Heart right ventricle (tissue), 16 donors: ENCODE results near the gene EYA3. TPM values are rescaled to one million over a fixed set of nuclear protein-coding genes. Genes with fewer than 3 reads are reported as not detected.

Experiments used
- ATAC-seq, 8 donors: fragments of 200-7000 bp; cut with Tn5 transposase; one replicate each; pipeline ENCODE4 v1.9.1; 2020; ENCODE audit warnings: mild to moderate bottlenecking in 8 of 8, moderate library complexity in 8 of 8, moderate number of reproducible peaks in 1 of 8
- DNase-seq, 2 donors: peaks; one replicate each; pipeline ENCODE4 v3.0.0-alpha.2; 2020
- H3K27ac ChIP-seq, 10 donors: fragments of 200-600 bp; sonication (generic) in 2 of 10; one replicate each; pipeline versions ENCODE4 v1.5.0 to v1.8.0; 2020 to 2022; ENCODE audit warnings: mild to moderate bottlenecking in 3 of 10
- H3K27me3 ChIP-seq, 7 donors: fragments of 200-600 bp; one replicate each; pipeline ENCODE4 v1.8.0; 2021 to 2022; ENCODE audit warnings: mild to moderate bottlenecking in 2 of 7
- H3K36me3 ChIP-seq, 9 donors: fragments of 200-600 bp; sonication (generic) in 1 of 9; one replicate each; pipeline versions ENCODE4 v1.5.0 to v1.8.0; 2020 to 2022; ENCODE audit warnings: mild to moderate bottlenecking in 2 of 9
- H3K4me1 ChIP-seq, 9 donors: fragments of 200-600 bp; sonication (generic) in 1 of 9; one replicate each; pipeline versions ENCODE4 v1.5.0 to v1.8.0; 2020 to 2022; ENCODE audit warnings: mild to moderate bottlenecking in 4 of 9
- H3K4me3 ChIP-seq, 10 donors: fragments of 200-600 bp; sonication (generic) in 2 of 10; one replicate each; pipeline versions ENCODE4 v1.5.0 to v1.8.0; 2020 to 2022; ENCODE audit warnings: mild to moderate bottlenecking in 7 of 10, moderate library complexity in 2 of 10
- H3K9me3 ChIP-seq, 11 donors: fragments of 200-600 bp in 10 of 11; sonication (generic) in 2 of 11; one replicate each; pipeline versions ENCODE4 v1.5.0 to v1.8.0; 2013 to 2022; ENCODE audit warnings: mild to moderate bottlenecking in 2 of 11, control low read depth in 1 of 11, moderate library complexity in 1 of 11
- CTCF ChIP-seq, 9 donors: fragments of 200-600 bp; sonication (generic) in 2 of 9; IDR thresholded peaks; one replicate each; pipeline versions ENCODE4 v1.5.0 to v1.8.0; 2021 to 2022; ENCODE audit warnings: antibody characterized with exemption in 9 of 9, mild to moderate bottlenecking in 5 of 9, moderate library complexity in 1 of 9
- WGBS, 2 donors: extraction: QIAGEN DNeasy Blood & Tissue Kit; methylation state at CpG; one replicate each; pipeline ENCODE4 v1.1.7; 2013; ENCODE audit warnings: inconsistent platforms in 1 of 2; 5-methylcytosine and 5-hydroxymethylcytosine counted together
- intact Hi-C, 10 donors: fragments of 100-400 bp; cut with DNase I; formaldehyde crosslinking; loops; one replicate each; pipeline versions ENCODE4 v1.11.1 to v1.14.2; 2022
- polyA plus RNA-seq, 2 donors: library from polyadenylated mRNA; stranded (reverse); fragments of 200-250 nt; gene quantifications; one replicate each; pipeline ENCODE4 v1.2.3, GENCODE V29; 2013
- total RNA-seq, 10 donors: library from RNA; stranded (reverse); fragmentation: NEBNext Ultra II Directional in 3 of 10; extraction: Animal tissue kit (Norgen Biotek cat#: 25700) in 3 of 10; gene quantifications; one replicate each; pipeline versions ENCODE4 v1.2.1 to v1.2.4, GENCODE V29; 2021 to 2023
- donor health status: Arrhythmogenic right ventricular cardiomyopathy.
- donor health status: ischemic (EF 13 %, LVEDD 7.1; RV severe dilation, severe dysfunction).
- donor health status: healthy with polysubstance abuse.
- donor health status: DM: no; HTN: yes; CAD: no.
- donor health status: DM: no; HTN: no; CAD: no.
- donor health status: ischemic (EF 25% LVEDD 6.9; RV normal size, moderate dysfunction).
- donor health status: ischemic (EF 25% LVEDD 5.7; RV mildly dilated, moderate dysfunction).
- donor health status: healthy.
- donor health status: DM: yes; HTN: yes; CAD: no.
- donor health status: Ischemic cardiomyopathy.
- donor health status: ischemic (EF 35%, LVEDD 5.7; RV mildly dilated, moderate dysfunction).
- donor health status: nonischemic (EF 11% LVEDD 7.7; RV severe dilation, severe dysfunction).
- donor health status: DM: yes; HTN: yes; CAD: no.
- donor health status: PGD.
- donor health status: ischemic (EF 29% LVEDD 5.4; RV normal size, mild dysfunction).
- donor health status: nonischemic (EF 23%, LVEDD 6.1; RV moderate dilation, normal function).

Gene EYA3
- total and polyA plus RNA-seq, 12 donors, result 3.6 to 22.1 (median 17.3) TPM

- TF ChIP-seq CTCF (IDR thresholded peaks at IDR 0.05), result no peak
- Histone ChIP-seq H3K9me3 (no peaks in the 10 kb centered on the region), H3K27me3 (no peaks in the 10 kb centered on the region), H3K27ac (no peak overlapping the region), H3K4me1 (no peaks in the 10 kb centered on the region), H3K36me3 (peaks cover 0 to 86% (median 12%) of the 10 kb centered on the region in 9 donors), H3K4me3 (no peak overlapping the region)
- WGBS, 2 donors, result 96 to 97% methylated on average over 8 of the region's 8 CpGs
- intact Hi-C loops, result loop anchor here in 2 of 10 donors (5.0 to 10.0 kb wide), 2 partner anchors 167 to 174 kb away; no protein-coding TSS in a partner anchor
- DNase-seq, result no peak
- no peak for ATAC-seq
These were observed 50.5 kb downstream of the EYA3 start for GRCh38 chr1:28037946-28038345.

- intact Hi-C loops, result loop anchor here in 2 of 10 donors (5.0 to 10.0 kb wide), 2 partner anchors 168 to 175 kb away; no protein-coding TSS in a partner anchor
- TF ChIP-seq CTCF (IDR thresholded peaks at IDR 0.05), result no peak
- Histone ChIP-seq H3K4me1 (no peaks in the 10 kb centered on the region), H3K27me3 (no peaks in the 10 kb centered on the region), H3K36me3 (peaks cover 0 to 88% (median 12%) of the 10 kb centered on the region in 9 donors), H3K27ac (no peak overlapping the region), H3K9me3 (no peaks in the 10 kb centered on the region), H3K4me3 (no peak overlapping the region)
- ATAC-seq, result no peak
- no peak for DNase-seq
These were observed 51.2 kb downstream of the EYA3 start for GRCh38 chr1:28037206-28037605.

GRCh38 chr1:28036431-28036830 is 52.0 kb downstream of the EYA3 start:
- Histone ChIP-seq H3K27ac (no peak overlapping the region), H3K9me3 (no peaks in the 10 kb centered on the region), H3K36me3 (peaks cover 0 to 88% (median 12%) of the 10 kb centered on the region in 9 donors), H3K4me3 (no peak overlapping the region), H3K4me1 (peaks cover 0 to 5% (median under 1%) of the 10 kb centered on the region in 9 donors), H3K27me3 (no peaks in the 10 kb centered on the region)
- TF ChIP-seq CTCF (IDR thresholded peaks at IDR 0.05), result peak in 7 of 9 donors; percentile 13 to 38 (median 24)
- no peak for ATAC-seq
- 94 to 95% methylated on average over 2 of the region's 2 CpGs for WGBS, 2 donors
- no peak for DNase-seq
- intact Hi-C loops, result loop anchor here in 2 of 10 donors (5.0 to 10.0 kb wide), 2 partner anchors 168 to 176 kb away; no protein-coding TSS in a partner anchor

- Histone ChIP-seq H3K4me1 (peaks cover 0 to 10% (median 6%) of the 10 kb centered on the region in 9 donors), H3K9me3 (no peaks in the 10 kb centered on the region), H3K27me3 (no peaks in the 10 kb centered on the region), H3K36me3 (peaks cover 0 to 79% (median 7%) of the 10 kb centered on the region in 9 donors), H3K27ac (no peak overlapping the region), H3K4me3 (no peak overlapping the region)
- WGBS, 2 donors, result 91 to 96% methylated on average over 4 of the region's 4 CpGs
- DNase-seq, result no peak
- intact Hi-C loops, result loop anchor here in 2 of 10 donors (5.0 to 10.0 kb wide), 2 partner anchors 169 to 177 kb away; no protein-coding TSS in a partner anchor
- no peak for ATAC-seq
- TF ChIP-seq CTCF (IDR thresholded peaks at IDR 0.05), result no peak
These were observed 53.0 kb downstream of the EYA3 start for GRCh38 chr1:28035420-28035819.
